ENCODE data around the gene IDUA.
"Not testable (repeated sequence)": the region's sequence is repeated elsewhere in the genome, so short reads cannot be mapped to it uniquely, and the experiment has no call there.

The IDUA gene

DNA sequence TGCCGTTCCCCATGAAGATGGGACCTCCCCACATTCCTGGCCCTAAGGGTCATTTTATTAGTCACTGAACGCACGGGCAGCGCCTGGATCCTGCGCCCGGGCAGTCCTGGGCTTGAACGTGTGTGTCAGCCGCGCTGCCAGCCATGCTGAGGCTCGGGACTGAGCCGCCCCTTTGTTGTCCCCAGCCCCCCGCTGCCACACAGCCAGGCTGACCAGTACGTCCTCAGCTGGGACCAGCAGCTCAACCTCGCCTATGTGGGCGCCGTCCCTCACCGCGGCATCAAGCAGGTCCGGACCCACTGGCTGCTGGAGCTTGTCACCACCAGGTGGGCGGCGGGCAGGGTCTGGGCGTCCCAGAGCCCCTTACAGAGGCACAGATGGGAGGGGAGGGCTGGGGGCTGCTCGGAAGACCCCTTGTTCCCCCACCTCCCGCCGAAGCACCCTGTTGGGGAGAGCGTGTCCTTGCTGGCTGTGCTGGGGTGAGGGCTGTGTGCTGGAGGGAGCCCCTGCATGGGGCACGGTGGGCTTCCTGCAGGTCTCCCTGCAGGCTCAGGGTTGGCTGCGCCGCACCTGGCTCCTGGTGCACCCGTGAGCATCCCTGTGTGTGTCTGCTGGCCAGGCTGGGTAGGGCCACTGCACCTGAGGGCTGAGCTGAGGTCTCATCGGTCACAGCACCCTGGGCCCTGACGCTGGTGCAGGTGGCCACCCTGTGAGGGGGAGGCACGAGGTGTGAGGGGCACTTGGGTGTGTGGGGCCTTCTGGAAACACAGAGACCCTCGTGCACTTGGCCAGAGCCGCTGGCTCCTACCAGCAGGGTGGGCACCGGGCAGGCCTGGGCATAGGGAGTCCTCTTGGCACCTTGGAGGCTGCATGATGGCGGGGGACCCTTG is 1.0 kb downstream of the IDUA start:
- DNase-seq (ENCODE audit: low spot score) = no peak

GRCh38 chr4:988726-989721 is 2.2 kb downstream of the IDUA start:
- no peak for DNase-seq (ENCODE audit: low spot score)

- DNase-seq (ENCODE audit: low spot score) = no peak
Measured at GRCh38 chr4:989722-990471, 3.1 kb downstream of the IDUA start.

GRCh38 chr4:990746-991367 is 4.0 kb downstream of the IDUA start:
- no peak for DNase-seq (ENCODE audit: low spot score)

DNA sequence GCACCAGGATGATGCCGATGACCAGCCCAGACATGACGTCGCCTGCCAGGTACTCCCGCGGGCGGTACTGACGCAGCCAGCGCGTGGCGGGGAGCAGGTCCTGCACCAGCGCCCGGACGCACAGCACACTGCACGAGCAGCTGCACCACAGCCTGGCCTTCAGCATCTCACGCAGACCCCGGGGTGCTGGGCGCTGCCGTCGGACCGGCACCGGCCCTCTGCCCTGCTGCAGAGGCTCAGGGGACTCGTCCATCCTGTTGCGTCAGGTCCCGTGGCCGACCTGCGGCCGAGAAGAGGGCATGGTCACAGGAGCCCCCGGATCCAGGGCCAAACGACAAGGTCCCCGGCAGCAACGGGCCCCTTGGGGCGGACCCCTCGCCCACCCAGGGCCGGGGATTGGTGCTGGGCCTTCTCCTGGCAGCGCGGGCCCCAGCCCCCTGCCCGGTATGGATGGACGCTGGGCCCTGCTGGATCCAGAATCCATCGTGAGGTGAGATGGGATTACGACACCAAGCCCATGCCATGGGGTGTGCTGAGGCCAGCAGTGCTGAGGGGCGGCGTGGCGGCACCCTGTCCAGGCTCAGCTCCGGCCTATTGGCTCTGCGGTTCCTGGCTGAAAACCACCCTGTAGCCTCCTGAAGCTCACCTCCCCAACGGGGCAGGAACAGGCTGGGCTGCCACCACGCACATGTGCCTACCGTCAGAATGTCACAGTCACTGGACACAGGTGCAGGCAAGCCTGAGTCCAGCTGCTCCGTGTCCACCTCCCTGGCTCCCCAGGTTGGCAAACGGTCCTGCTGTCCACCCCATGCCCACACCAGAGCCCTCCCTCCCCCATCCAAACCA is 4.8 kb downstream of the IDUA start:
- DNase-seq (ENCODE audit: low spot score) = no peak

DNA sequence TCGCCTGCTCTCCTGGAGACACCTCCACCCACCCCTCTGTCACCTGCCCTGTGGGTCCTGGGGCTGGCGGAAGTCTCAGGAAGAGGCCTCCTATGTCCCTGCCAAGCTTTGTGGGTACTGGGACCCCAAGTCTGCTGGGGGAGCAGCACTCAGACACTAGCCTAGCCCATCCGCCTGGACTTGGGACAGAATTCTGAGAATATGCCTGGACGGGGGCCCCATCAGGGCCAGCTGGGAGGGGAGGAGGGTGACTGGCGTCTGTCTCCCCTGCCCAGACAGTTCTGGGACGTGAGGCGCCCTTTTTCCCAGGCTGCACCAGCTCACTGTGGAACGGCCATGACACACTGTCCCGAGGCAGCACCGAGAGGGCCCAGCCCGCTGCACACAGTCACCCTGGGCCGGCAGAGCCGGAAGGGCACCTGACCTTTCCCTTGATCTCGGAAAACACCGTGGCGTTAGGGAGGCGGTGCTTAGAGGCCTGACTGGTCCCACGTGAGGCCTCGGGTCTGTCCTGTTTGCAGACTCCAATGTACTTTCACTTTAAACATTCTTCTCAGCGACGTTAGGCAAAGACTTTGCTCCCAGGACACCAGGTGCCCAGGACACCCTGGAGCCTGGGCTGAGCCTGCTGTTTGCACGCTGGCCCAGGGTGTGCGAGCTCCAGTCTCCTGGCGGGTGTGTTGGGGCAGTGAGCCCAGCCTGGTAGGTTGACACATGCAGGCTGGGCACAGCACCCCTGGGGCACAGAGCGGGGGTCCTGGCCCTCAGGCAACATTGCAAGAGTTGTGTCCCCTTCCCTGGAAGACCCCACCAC is 5.7 kb downstream of the IDUA start:
- peak; percentile 60 for DNase-seq (ENCODE audit: low spot score)

DNA sequence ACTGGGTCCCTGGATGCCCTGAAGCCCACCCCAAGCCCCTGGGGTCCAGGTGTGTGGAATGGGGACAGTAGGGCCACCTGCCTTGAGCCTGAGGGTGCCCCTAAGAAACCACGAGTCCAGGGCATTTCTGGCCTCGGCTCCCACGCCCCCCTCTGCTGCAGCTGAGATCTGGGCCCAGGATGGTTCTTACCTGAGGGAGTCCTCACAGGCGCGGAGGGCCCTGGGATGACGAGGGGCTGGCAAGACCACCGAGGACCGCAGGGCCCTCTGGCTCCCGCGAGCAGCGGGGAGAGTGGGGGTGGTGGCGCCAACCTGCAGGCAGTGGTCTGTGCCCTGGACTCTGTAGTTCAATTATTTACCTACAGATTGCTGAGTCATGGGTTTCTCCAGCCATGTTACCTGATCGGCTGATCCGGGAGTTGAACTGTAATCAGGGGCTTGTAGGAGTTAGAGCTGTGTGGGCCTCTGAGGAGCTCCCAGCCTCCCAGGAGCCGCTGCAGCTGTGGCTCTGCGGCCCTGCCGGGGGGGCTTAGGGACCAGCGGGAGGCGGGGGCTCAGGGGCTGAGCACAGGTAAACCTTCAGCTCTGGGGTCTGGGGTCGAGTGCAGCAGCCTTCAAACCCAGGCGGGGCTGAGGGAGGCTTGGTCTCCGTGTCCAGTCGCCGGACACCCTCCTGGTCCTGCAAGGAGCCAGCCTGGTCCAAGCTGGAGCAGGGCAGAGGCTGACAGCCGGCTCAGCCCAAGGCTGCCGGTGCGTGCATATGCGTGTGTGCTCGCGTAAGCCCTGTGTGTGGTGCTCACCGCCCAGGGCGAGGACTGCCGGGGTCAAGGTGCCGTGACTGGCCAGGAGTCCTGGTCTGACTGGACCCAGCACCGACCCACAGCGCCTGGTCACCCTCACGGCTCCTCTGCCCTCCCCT is 6.5 kb downstream of the IDUA start, which contains the start of gene SLC26A1:
TSS of gene SLC26A1 (minus strand) at position 294 of the 919 bp plus-strand sequence. CDS start 1,701 bp downstream, outside the sequence.
- no peak for DNase-seq (ENCODE audit: low spot score)

DNA sequence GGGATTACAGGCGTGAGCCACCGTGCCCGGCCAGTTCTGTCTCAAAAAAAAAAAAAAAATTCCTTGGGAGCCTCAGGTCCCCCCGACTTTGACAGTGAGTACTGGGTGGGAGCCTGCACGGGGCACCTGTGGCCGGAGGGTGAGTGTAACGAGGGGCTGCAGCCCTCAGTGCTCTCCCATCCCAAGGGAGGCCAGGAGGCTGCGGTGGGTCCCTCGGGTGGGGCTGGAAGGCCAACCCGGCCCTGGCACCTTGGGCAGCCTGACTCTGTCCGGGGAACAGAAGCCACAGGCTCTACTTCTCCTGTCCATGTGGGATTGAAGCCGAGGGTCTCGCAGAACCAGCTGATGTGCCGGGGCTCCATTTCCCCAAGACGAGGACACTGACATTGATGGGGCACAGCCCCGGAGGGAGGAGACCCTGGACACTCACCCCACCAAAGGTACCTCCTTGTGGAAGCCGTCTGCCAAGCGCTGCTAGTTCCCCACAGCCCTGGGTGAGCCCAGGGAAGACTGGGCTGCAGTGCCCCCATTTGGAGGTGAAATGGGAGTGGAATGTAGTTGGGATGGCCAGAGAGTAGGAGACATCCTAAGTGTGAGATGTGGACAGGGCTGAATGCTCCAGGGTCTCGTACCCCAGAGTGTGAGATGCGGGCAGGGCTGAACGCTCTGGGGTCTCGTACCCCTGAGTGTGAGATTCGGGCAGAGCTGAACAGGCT is 8.6 kb downstream of the IDUA start:
- no peak for DNase-seq (ENCODE audit: low spot score)

GRCh38 chr4:996030-996996 is 9.5 kb downstream of the IDUA start:
- DNase-seq (ENCODE audit: low spot score) = no peak

GRCh38 chr4:996997-997374 is 10.1 kb downstream of the IDUA start:
- no peak for DNase-seq (ENCODE audit: low spot score)

DNA sequence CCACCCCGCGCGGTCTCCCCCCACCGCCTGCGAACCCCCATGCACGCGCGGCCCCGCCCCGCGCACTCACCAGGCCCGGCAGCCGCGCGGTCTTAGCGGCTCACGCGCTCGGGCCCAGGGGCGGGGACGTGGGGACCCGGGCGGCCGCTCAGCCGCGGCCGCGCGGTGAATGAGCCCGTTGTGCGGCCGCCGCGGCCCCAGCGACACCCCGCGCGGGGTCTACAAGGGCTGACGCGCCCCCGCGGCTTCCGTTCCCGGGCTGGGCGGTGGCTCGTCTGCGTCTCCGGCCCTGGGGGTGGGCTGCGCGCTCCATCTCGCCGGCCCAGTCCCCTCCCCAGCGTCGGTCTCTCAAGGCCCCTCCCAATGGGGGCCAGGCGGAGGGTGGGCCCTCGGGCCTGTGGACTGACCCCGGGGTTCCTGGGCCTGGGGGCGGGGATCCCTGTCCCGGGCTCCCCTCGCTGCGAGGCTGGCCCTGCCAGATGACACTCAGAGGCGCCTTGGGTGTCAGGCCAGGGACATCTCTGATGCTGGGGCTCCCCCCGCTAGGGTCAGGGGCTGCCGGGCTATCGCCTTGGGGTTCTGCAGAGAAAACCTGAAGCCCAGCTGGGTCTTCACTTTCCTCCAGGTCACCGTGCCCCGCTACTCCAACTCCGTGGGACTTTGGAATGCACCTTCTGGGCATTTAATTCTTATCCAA is 10.7 kb downstream of the IDUA start:
- DNase-seq (ENCODE audit: low spot score) = no peak

GRCh38 chr4:998096-998691 is 11.3 kb downstream of the IDUA start:
- DNase-seq (ENCODE audit: low spot score) = no peak

DNA sequence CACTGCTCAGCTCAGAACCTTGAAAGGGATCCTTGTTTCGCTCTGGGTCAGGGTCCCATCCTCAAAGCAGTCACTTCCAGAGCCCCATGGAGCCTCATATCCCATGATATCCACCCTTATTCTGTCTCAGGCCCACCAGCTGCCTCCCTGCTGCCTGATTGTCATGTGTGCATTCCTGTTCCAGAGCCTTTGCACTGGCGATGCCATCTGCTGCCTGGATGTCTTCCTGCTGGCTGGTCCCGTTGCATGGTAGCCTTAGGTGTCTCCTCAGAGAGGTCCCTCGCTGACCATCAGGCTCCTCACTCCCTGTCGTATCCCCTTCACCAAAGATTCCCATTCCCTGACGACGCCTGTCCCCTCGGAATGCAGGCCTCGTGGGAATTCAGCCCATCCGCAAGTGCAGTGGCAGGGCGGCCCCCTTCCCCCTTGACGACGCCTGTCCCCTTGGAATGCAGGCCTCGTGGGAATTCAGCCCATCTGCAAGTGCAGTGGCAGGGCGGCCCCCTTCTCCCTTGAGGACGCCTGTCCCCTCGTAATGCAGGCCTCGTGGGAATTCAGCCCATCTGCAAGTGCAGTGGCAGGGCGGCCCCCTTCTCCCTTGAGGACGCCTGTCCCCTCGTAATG is 12.5 kb downstream of the IDUA start:
- DNase-seq (ENCODE audit: low spot score) = not testable (repeated sequence)

DNA sequence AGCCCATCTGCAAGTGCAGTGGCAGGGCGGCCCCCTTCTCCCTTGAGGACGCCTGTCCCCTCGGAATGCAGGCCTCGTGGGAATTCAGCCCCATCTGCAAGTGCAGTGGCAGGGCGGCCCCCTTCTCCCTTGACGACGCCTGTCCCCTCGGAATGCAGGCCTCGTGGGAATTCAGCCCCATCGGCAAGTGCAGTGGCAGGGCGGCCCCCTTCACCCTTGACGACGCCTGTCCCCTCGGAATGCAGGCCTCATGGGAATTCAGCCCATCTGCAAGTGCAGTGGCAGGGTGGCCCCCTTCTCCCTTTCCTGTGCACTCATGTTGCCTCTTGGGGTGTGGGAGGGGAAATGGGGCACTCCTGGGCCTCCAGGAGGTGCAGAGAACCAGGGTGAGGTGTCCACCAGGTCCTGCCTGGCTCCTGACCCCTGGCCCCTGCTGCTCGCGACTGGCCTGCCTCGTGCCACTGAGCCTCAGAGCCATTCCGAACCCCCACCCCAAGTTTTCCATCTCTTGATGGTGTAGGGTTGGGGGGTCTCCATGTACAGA is 13.1 kb downstream of the IDUA start:
- no peak for DNase-seq (ENCODE audit: low spot score)
